C4-2B (cell line): ENCODE data around the gene DDX1.
"Not testable (repeated sequence)": the region's sequence is repeated elsewhere in the genome, so short reads cannot be mapped to it uniquely, and the experiment has no call there.

Experiments
- H3K27ac ChIP-seq: fragments of 450-650 bp; 2 replicates; pipeline ENCODE4 v1.5.1; 2017
- ZFX ChIP-seq: fragments of 450-650 bp; IDR thresholded peaks from 2 replicates; pipeline ENCODE4 v1.6.1; 2017
- TF ChIP-seq, protein P1 (sequence below): fragments of 450-650 bp; conservative IDR thresholded peaks from 2 replicates; pipeline ENCODE4 v1.5.1; 2017; ENCODE audit warnings: mild to moderate bottlenecking

Gene DDX1

DNA sequence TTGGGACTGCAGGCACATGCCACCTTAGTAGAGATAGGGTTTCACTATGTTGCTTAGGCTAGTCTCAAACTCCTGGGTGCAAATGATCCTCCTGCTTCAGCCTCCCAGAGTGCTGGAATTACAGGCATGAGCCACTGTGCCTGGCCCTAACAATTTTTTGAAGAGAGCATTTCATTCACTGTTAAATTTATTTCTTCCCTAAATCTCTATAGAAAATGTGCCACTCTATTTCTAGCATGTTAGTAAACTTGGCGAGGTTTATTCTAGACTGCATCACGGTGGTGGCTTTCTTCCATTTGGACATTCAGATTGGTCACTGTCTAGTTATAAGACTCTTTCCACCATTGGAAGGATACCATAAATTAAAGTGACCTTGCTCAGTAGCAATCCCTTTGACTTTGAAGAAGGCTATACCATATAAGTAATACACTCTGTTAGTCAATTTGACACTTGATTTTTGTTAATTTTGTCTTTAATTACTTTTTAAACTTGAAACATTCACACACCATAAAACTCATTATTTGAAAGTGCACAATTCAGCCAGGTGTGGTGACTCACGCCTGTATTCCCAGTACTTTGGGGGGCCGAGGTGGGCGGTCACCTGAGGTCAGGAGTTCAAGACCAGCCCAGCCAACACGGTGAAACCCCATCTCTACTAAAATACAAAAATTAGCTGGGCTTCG, 16.2 kb downstream of the DDX1 start:
- TF ChIP-seq, protein P1, sequence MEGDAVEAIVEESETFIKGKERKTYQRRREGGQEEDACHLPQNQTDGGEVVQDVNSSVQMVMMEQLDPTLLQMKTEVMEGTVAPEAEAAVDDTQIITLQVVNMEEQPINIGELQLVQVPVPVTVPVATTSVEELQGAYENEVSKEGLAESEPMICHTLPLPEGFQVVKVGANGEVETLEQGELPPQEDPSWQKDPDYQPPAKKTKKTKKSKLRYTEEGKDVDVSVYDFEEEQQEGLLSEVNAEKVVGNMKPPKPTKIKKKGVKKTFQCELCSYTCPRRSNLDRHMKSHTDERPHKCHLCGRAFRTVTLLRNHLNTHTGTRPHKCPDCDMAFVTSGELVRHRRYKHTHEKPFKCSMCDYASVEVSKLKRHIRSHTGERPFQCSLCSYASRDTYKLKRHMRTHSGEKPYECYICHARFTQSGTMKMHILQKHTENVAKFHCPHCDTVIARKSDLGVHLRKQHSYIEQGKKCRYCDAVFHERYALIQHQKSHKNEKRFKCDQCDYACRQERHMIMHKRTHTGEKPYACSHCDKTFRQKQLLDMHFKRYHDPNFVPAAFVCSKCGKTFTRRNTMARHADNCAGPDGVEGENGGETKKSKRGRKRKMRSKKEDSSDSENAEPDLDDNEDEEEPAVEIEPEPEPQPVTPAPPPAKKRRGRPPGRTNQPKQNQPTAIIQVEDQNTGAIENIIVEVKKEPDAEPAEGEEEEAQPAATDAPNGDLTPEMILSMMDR = no peak
- no peak for TF ChIP-seq ZFX
- H3K27ac ChIP-seq = no peak overlapping the region

DNA sequence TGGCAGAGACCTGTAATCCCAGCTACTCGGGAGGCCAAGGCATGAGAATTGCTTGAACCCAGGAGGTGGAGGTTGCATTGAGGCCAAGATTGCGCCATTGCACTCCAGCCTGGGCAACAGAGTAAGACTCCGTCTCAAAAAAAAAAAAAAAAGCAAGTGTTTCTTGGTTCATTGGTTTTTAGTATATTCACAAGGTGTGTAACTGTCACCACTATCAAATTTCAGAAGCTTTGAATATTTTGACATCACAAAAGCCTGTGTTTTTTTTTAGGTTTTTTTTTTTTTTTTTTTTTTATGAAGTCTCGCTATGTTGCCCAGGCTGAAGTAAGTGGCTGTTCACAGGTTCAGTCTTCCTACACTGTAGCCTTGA, 16.7 kb downstream of the DDX1 start:
- no peak for TF ChIP-seq ZFX
- TF ChIP-seq, protein P1 = no peak
- no peak overlapping the region for H3K27ac ChIP-seq

DNA sequence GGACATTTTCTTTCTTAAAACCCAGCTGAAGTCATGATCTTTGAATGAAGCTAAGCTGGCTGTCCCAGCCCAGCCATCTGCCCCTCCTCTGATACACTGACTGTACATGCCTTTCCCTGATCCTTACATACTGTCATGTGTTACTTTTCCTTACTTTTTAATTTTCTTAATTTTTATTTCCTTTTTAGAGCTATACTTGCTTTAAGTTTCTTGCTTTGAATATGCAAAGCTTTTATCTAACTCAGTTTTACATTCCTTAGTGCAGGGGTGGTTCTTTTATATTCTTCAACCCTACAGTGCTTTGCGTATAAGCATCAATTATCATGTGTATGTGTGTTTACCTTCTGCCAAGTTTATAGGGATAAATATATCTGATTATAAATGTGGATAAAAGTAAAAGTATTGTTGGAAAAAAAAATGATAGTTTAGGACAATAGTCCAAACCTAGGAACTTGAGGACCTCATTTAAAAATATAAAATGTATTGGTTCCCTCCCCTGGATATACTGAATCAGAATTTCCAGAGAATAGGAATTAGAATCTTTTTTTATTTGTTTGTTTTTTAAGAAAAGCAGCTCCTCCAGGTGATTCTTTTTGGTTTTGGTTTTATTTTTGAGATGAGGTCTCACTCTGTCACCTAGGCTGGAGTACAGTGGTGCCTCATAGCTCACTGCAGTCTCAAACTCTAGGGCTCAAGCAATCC, 17.8 kb downstream of the DDX1 start:
- no peak overlapping the region for H3K27ac ChIP-seq

DNA sequence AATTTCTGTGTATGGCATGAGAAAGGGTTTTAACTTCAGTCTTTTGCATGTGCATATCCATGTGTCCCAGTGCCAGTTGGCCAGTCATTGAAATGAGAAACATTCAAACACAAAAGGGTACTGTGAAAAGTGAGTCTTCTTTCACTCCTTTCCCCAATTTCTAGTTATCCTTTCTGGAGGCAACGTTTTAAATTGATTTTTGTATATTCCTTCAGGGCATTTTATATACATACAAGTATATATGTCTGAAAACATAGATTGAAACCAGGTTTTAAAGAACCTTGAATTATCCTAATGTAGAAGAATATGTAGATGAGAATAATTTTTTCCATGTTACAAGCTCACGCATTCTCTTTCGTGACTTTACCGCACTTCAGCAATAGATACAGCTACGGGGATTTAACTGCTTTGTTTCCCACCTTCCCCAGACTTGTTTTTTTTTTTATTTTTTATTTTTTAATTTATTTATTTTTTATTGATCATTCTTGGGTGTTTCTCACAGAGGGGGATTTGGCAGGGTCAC, 18.8 kb downstream of the DDX1 start:
- no peak overlapping the region for H3K27ac ChIP-seq
- no peak for TF ChIP-seq ZFX
- TF ChIP-seq, protein P1 = no peak

More for the DNA sequence above, 17.8 kb downstream of the DDX1 start:
- TF ChIP-seq, protein P1 = no peak
- TF ChIP-seq ZFX = no peak

DNA sequence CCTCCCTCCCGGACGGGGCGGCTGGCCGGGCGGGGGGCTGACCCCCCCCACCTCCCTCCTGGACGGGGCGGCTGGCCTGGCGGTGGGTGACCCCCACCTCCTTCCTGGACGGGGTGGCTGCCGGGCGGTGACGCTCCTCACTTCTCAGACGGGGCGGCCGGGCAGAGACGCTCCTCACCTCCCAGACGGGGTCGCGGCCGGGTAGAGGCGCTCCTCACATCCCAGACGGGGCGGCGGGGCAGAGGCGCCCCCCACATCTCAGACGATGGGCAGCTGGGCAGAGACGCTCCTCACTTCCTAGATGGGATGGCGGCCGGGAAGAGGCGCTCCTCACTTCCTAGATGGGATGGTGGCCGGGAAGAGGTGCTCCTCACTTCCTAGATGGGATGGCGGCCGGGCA, 20.4 kb downstream of the DDX1 start:
- not testable (repeated sequence) for H3K27ac ChIP-seq

DNA sequence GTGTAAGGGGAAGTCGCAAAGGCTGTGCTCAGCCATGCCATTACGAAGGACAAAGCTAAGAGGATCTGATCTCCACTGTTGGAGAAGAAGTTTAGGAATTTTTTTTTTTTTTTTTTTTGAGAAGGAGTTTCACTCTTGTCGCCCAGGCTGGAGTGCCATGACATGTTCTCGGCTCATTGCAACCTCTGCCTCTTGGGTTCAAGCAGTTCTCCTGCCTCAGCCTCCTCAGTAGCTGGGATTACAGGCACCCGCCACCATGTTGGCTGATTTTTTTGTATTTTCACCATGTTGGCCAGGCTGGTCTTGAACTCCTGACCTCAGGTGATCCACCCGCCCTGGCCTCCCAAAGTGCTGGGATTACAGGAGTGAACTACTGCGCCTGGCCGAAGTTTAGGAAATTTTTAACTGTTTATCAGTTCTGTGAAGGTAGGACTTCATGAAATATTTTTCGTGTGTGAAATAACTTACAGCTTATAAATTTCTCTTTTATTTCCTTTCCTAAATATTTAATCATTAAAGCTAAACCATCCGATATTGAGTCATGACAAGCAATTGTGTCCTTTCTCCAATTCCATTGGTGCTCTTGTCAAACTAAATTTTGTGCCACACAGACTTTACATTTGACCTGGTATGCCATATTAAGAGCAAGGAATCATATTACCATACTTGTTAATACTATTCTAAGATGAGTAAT, 22.2 kb downstream of the DDX1 start:
- no peak overlapping the region for H3K27ac ChIP-seq
- TF ChIP-seq, protein P1 = no peak
- no peak for TF ChIP-seq ZFX

DNA sequence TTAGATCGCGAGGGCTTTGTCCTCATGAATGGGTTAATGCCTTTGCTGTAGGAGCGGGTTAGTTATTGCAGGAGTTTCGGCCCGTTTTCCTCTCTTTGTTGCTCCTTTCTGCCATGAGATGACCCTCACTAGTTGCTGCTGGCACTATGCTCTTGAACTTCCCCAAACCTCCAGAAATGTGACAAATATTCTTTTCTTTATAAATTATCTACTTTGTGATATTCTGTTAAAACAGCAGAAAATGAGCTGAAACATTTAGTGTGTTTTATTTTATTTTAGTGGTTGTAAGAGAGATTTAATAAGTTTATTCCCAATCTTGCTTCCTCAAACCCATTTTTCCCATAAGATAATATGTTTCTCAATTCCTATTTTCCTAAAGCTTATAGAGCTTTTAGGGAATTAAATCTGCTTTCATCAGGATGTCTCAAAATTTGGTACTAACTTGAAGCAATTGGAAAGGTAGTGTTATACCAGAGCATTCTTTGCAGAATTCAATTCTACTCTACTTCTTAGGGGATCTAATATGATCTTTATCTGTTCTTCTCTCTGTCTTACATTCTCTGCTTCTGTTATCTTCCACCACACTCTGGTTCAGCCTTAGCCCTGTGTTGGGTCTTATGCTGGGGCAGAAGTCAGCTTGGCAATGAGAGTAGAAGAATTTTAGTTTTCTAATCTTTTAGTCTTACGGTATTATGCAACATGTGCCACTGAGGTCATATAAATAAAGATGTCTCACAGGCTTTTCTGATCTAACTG, 23.1 kb downstream of the DDX1 start:
- TF ChIP-seq, protein P1 = no peak
- TF ChIP-seq ZFX = no peak
- H3K27ac ChIP-seq = no peak overlapping the region
